Measurements from ENCODE around the gene CARD9. TPM values are rescaled to one million over a fixed set of nuclear protein-coding genes. Genes with fewer than 3 reads are reported as not detected.

Gene CARD9
- total RNA-seq, 2 experiments from 2014 or later = 0.92 to 1.7 TPM

GRCh38 chr9:136389396-136389795, 15.9 kb upstream of the CARD9 start:
- no peak for TF ChIP-seq CTCF (conservative IDR thresholded peaks at IDR 0.05; ENCODE audit: low read length)
- TF ChIP-seq EZH2phosphoT487 (IDR thresholded peaks at IDR 0.05; ENCODE audit: borderline replicate concordance, low read depth, low read length) = no peak
- intact Hi-C loops (cut with micrococcal nuclease; ENCODE audit: unreplicated experiment) = no loop called here
- POLR2A ChIA-PET = interaction anchor here (0.7 kb wide), 1 partner anchor 9 kb away, joined by 3 read pairs; no protein-coding TSS in a partner anchor

GRCh38 chr9:136387217-136387616, 13.7 kb upstream of the CARD9 start:
- BruUV-seq (replicated peaks) = no TSS peak
- Histone ChIP-seq H3K36me3 (ENCODE audit: insufficient read depth, low read length) (peaks cover 92% of the 10 kb centered on the region), H3K9me2 (ENCODE audit: insufficient read depth, low read length) (no peaks in the 10 kb centered on the region), H3K27ac (ENCODE audit: low read depth, low read length, poor library complexity, severe bottlenecking) (no peak overlapping the region), H3K9me3 (ENCODE audit: low read length) (no peaks in the 10 kb centered on the region), H2AFZ (ENCODE audit: low read length) (no peak overlapping the region), H3K4me3 (ENCODE audit: low read depth, low read length, poor library complexity, severe bottlenecking) (no peak overlapping the region), H3K4me1 (ENCODE audit: insufficient read depth, low read length, poor library complexity, severe bottlenecking) (no peaks in the 10 kb centered on the region), H3K4me2 (ENCODE audit: low read length) (no peak overlapping the region), H4K20me1 (ENCODE audit: insufficient read depth, low read length) (no peaks in the 10 kb centered on the region), H3K79me2 (ENCODE audit: insufficient read depth, low read depth, low read length) (no peaks in the 10 kb centered on the region)
- intact Hi-C loops (cut with micrococcal nuclease; ENCODE audit: unreplicated experiment) = no loop called here
- TF ChIP-seq CTCF (conservative IDR thresholded peaks at IDR 0.05; ENCODE audit: low read length) = no peak
- TF ChIP-seq EZH2phosphoT487 (IDR thresholded peaks at IDR 0.05; ENCODE audit: borderline replicate concordance, low read depth, low read length) = no peak
- no peak for DNase-seq (ENCODE audit: low spot score)
- POLR2A ChIA-PET = no interaction called here
- CTCF ChIA-PET (ENCODE audit: unreplicated experiment) = no interaction called here

More at GRCh38 chr9:136389396-136389795, 15.9 kb upstream of the CARD9 start:
- no peaks in the 10 kb centered on the region for H3K4me1 ChIP-seq (ENCODE audit: insufficient read depth, low read length, poor library complexity, severe bottlenecking)
- no peak overlapping the region for H3K4me3 ChIP-seq (ENCODE audit: low read depth, low read length, poor library complexity, severe bottlenecking)
- peaks cover 94% of the 10 kb centered on the region for H3K36me3 ChIP-seq (ENCODE audit: insufficient read depth, low read length)
- no TSS peak for BruUV-seq (replicated peaks)
- H3K9me2 ChIP-seq (ENCODE audit: insufficient read depth, low read length) = no peaks in the 10 kb centered on the region
- no peaks in the 10 kb centered on the region for H3K9me3 ChIP-seq (ENCODE audit: low read length)
- no peaks in the 10 kb centered on the region for H3K79me2 ChIP-seq (ENCODE audit: insufficient read depth, low read depth, low read length)
- no peak overlapping the region for H3K27ac ChIP-seq (ENCODE audit: low read depth, low read length, poor library complexity, severe bottlenecking)
- CTCF ChIA-PET (ENCODE audit: unreplicated experiment) = no interaction called here
- H4K20me1 ChIP-seq (ENCODE audit: insufficient read depth, low read length) = no peaks in the 10 kb centered on the region
- DNase-seq (ENCODE audit: low spot score) = no peak
- no peak overlapping the region for H3K4me2 ChIP-seq (ENCODE audit: low read length)
- H2AFZ ChIP-seq (ENCODE audit: low read length) = no peak overlapping the region

GRCh38 chr9:136386018-136386417, 12.5 kb upstream of the CARD9 start:
- no peak overlapping the region for H2AFZ ChIP-seq (ENCODE audit: low read length)
- CTCF ChIA-PET (ENCODE audit: unreplicated experiment) = no interaction called here

More at GRCh38 chr9:136386018-136386417, 12.5 kb upstream of the CARD9 start:
- H3K79me2 ChIP-seq (ENCODE audit: insufficient read depth, low read depth, low read length) = no peaks in the 10 kb centered on the region
- TF ChIP-seq CTCF (conservative IDR thresholded peaks at IDR 0.05; ENCODE audit: low read length) = no peak
- TF ChIP-seq EZH2phosphoT487 (IDR thresholded peaks at IDR 0.05; ENCODE audit: borderline replicate concordance, low read depth, low read length) = no peak
- H3K4me1 ChIP-seq (ENCODE audit: insufficient read depth, low read length, poor library complexity, severe bottlenecking) = no peaks in the 10 kb centered on the region
- H3K9me2 ChIP-seq (ENCODE audit: insufficient read depth, low read length) = no peaks in the 10 kb centered on the region
- intact Hi-C loops (cut with micrococcal nuclease; ENCODE audit: unreplicated experiment) = no loop called here
- H3K9me3 ChIP-seq (ENCODE audit: low read length) = no peaks in the 10 kb centered on the region
- H3K27ac ChIP-seq (ENCODE audit: low read depth, low read length, poor library complexity, severe bottlenecking) = no peak overlapping the region
- no peak overlapping the region for H3K4me3 ChIP-seq (ENCODE audit: low read depth, low read length, poor library complexity, severe bottlenecking)
- H3K36me3 ChIP-seq (ENCODE audit: insufficient read depth, low read length) = peaks cover 92% of the 10 kb centered on the region
- H4K20me1 ChIP-seq (ENCODE audit: insufficient read depth, low read length) = no peaks in the 10 kb centered on the region
- no peak for DNase-seq (ENCODE audit: low spot score)
- H3K4me2 ChIP-seq (ENCODE audit: low read length) = no peak overlapping the region
- BruUV-seq (replicated peaks) = no TSS peak
- POLR2A ChIA-PET = interaction anchor here (0.6 kb wide), 1 partner anchor 75 kb away, joined by 3 read pairs; no protein-coding TSS in a partner anchor

Measured in OCI-LY7 (cell line).